Central memory CD8-positive, alpha-beta T cell (primary cell): Measurements from ENCODE around the gene NPEPPS.
"Not testable (repeated sequence)": the region's sequence is repeated elsewhere in the genome, so short reads cannot be mapped to it uniquely, and the experiment has no call there.

ENCODE experiments used
- ATAC-seq: fragments of 150-1000 bp; cut with Tn5 transposase; replicated peaks from 2 replicates; pipeline ENCODE4 v1.10.0; 2022; ENCODE audit warnings: mild to moderate bottlenecking, moderate FRiP score, moderate number of reproducible peaks; ENCODE audit not compliant: poor library complexity, severe bottlenecking; ENCODE audit errors: extremely low read depth
- DNase-seq, 2 donors: peaks; one replicate each; pipeline ENCODE4 v3.0.0; 2021; ENCODE audit warnings: low spot score in 2 of 2
- H3K27ac Mint-ChIP-seq: one replicate; pipeline ENCODE4 v1.8.0; 2022; ENCODE audit warnings: low read depth, mild to moderate bottlenecking, moderate library complexity, mixed read lengths
- H3K27me3 Mint-ChIP-seq: one replicate; pipeline ENCODE4 v1.8.0; 2022; ENCODE audit warnings: mixed read lengths
- H3K36me3 Mint-ChIP-seq: one replicate; pipeline ENCODE4 v1.8.0; 2022; ENCODE audit warnings: mild to moderate bottlenecking, moderate library complexity, mixed read lengths; ENCODE audit not compliant: insufficient read depth
- H3K4me1 Mint-ChIP-seq: one replicate; pipeline ENCODE4 v1.8.0; 2022; ENCODE audit warnings: mixed read lengths
- H3K4me3 Mint-ChIP-seq: one replicate; pipeline ENCODE4 v1.8.0; 2022; ENCODE audit warnings: mild to moderate bottlenecking, moderate library complexity, mixed read lengths
- H3K9me3 Mint-ChIP-seq: one replicate; pipeline ENCODE4 v1.8.0; 2022; ENCODE audit warnings: mixed read lengths

NPEPPS gene, protein sequence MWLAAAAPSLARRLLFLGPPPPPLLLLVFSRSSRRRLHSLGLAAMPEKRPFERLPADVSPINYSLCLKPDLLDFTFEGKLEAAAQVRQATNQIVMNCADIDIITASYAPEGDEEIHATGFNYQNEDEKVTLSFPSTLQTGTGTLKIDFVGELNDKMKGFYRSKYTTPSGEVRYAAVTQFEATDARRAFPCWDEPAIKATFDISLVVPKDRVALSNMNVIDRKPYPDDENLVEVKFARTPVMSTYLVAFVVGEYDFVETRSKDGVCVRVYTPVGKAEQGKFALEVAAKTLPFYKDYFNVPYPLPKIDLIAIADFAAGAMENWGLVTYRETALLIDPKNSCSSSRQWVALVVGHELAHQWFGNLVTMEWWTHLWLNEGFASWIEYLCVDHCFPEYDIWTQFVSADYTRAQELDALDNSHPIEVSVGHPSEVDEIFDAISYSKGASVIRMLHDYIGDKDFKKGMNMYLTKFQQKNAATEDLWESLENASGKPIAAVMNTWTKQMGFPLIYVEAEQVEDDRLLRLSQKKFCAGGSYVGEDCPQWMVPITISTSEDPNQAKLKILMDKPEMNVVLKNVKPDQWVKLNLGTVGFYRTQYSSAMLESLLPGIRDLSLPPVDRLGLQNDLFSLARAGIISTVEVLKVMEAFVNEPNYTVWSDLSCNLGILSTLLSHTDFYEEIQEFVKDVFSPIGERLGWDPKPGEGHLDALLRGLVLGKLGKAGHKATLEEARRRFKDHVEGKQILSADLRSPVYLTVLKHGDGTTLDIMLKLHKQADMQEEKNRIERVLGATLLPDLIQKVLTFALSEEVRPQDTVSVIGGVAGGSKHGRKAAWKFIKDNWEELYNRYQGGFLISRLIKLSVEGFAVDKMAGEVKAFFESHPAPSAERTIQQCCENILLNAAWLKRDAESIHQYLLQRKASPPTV

DNA sequence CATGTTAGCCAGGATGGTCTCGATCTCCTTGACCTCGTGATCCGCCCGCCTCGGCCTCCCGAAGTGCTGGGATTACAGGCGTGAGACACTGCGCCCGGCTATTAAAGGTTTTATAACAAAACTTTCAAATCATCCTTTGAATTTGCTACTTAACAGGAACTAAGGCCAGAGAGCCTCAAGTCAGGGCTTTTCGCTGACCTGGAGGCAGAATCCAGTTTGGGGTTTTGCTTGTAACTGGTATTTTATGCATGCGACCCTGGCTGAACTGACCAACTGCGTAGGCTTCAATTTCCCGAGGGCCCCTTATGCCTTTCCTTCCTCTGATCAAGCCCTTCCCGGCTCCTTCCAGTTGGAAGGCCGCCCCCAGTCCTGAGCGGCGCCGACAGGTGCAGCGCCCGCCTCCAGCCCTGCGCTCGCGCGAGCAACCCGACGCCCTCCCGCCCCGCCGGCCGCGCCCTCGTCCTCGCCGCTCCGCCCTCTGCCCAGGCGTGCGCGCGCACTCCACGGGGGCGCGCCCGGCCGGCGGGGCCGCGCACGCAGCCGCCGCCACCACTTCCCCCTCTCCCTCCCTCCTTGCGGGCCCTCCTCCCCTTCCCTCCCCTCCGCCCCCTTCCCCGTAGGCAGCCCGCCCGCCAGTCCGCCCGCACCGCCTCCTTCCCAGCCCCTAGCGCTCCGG is at the start of gene NPEPPS:
Gene NPEPPS (plus strand): TSS at position 552 of the 676 bp plus-strand sequence. CDS start 193 bp downstream, outside the sequence.
- not testable (repeated sequence) for H3K36me3 Mint-ChIP-seq, H3K27me3 Mint-ChIP-seq, H3K9me3 Mint-ChIP-seq
- H3K27ac Mint-ChIP-seq = peak within 1 kb of the TSS; percentile 79
- ATAC-seq (peak; percentile 82), DNase-seq (peak; percentile 58 to 74)
- H3K4me1 Mint-ChIP-seq = peaks cover 14% of the 10 kb centered on the region
- peak within 1 kb of the TSS; percentile 87 for H3K4me3 Mint-ChIP-seq

DNA sequence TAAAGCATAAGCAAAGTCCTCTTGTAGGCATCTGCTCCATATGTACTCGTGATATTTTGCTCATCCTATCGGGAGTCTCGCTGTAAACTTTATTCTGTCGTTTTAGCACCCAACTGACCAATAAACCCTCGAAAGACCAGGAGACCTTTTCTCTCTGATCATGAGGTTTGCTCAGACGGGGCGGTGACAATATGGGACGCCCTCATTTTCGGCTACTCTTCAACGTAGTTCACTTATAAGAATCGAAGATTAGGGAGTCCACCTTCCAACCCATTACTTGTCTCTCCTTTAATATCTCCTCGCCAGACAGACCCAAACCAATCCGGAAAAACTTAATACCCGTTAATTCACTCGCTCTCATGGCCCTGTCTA is 39.1 kb upstream of the NPEPPS start:
- Mint-ChIP-seq H3K4me3 (peak overlapping the region; percentile 80), H3K27ac (peak overlapping the region; percentile 92), H3K36me3 (peaks cover 12% of the 10 kb centered on the region)
- not testable (repeated sequence) for H3K27me3 Mint-ChIP-seq, H3K4me1 Mint-ChIP-seq, ATAC-seq, H3K9me3 Mint-ChIP-seq
- peak in 1 of 2 donors; percentile 11 for DNase-seq

DNA sequence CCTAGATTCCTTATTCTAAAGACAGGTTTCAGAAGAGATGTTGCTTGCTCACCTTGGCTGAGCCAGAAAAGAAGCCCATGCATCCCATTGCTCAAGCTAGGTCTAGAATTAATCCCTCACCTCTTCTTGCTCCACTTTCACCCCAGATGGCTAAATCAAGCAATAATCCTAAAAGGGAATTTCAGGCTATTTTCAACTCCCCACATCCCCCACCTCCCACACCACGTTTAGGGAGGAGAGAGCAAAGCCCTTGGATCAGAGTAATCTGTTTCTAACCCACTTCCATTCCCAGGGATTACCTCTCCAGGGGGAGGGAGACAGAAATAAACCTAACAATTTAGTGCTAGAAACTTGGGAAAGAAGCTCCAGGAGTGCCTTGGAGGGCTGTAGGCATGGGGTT is 31.8 kb upstream of the NPEPPS start:
- H3K27me3 Mint-ChIP-seq, H3K4me3 Mint-ChIP-seq, DNase-seq, H3K4me1 Mint-ChIP-seq, H3K27ac Mint-ChIP-seq, ATAC-seq, H3K36me3 Mint-ChIP-seq, H3K9me3 Mint-ChIP-seq: not testable (repeated sequence)

DNA sequence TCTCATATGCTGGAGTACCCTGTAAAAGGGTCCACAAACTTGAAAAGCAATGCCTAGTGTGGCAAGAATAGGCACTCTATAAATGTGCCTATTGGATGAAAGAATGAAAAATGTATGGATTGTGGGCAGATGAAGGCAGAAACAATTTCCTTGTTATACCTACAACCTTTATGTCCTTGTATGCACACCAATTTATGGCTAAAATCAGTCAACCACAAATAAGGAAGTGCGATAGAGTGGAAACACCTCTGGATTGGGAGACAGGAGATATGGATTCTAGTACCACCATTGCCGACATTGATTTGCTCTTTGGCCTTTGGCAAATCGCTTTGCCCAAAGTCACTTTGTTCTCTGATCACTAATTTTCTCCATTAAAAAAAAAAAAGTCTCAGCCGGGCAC is 31.4 kb upstream of the NPEPPS start:
- not testable (repeated sequence) for ATAC-seq, H3K9me3 Mint-ChIP-seq, H3K4me1 Mint-ChIP-seq, H3K4me3 Mint-ChIP-seq, H3K27me3 Mint-ChIP-seq, H3K27ac Mint-ChIP-seq, DNase-seq, H3K36me3 Mint-ChIP-seq

DNA sequence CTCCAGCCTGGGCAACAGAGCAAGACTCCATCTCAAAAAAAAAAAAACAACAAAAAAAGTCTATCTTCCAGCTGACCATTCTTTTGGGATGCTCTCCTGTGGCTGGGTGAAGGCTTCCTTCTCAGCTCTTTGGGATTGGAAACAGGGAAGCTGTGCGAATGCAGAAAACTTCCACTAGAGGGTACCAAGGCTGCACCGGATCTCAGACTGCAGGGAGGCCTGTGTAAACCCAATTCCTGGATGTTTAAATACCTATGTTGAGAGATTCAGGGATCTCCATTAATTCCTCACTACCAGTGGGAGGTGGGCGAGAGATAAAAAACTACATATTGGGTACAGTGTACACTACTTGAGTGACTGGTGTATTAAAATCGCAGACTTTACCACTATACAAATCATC is 30.3 kb upstream of the NPEPPS start:
- not testable (repeated sequence) for H3K27ac Mint-ChIP-seq, H3K4me3 Mint-ChIP-seq, H3K27me3 Mint-ChIP-seq, H3K9me3 Mint-ChIP-seq, H3K4me1 Mint-ChIP-seq, ATAC-seq, H3K36me3 Mint-ChIP-seq, DNase-seq

DNA sequence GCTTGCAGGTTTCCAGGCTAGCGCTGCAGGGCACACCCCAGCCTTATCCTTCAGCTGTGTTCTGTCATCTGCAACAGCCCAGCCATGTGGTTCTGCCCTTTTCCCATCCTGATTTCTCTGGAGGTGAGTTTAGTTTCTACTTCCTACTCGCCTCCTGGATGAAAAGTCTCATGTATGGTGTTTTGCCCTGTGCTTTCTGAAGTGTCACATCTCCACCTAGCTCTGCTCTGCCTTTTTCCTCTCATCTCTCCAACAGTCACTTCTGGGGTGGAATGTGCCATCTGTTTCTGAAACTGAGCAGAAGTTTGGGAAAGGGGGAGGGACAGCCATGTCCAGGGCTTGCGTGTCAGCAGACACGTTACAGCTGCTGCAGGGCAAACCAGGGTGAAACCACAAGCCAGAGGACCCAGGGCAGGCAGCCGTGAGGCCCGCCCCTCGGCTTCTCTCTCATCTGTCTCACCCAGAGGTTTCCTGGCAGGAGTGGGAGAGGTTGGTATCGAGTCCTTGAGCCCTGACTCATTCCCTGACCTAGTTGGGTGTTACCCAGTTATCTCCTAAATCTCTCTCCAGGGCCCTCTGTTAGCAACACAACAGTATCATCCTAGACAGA is 28.7 kb upstream of the NPEPPS start:
- not testable (repeated sequence) for H3K4me1 Mint-ChIP-seq, DNase-seq, H3K4me3 Mint-ChIP-seq, H3K36me3 Mint-ChIP-seq, H3K27me3 Mint-ChIP-seq, H3K9me3 Mint-ChIP-seq, H3K27ac Mint-ChIP-seq
- peak; percentile 72 for ATAC-seq

DNA sequence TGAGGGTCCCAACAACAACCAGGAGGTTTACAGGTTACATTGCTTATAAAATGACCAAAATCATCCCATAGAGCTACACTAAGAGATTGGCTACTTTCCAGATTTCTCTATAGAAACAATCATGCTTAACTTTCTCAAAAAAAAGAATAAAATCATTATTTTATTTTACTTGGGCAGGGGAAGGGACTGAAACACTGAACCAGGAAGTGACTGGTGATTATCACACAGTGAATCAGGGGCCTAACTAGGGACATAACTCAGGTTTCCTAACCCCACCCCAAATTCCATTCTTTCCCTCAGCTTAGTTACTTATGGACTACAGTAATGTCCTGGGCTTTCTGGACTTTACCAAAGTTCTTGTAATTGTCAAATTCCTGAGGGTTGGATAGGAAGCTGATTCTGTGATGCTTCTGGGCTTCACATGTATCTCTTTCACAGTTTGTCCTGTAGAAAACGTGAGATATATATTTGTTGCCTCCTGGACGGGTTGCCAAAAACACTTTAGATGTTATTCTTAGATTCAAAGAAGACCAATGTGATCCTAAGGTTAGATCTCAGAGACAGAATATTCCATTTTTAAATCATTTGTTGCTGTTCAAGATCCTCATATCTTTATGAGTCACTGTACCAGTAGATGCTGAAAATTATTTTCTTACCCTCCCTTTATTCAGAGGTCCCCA is 28.0 kb upstream of the NPEPPS start:
- DNase-seq, H3K4me1 Mint-ChIP-seq, H3K9me3 Mint-ChIP-seq, ATAC-seq, H3K27me3 Mint-ChIP-seq, H3K27ac Mint-ChIP-seq, H3K4me3 Mint-ChIP-seq, H3K36me3 Mint-ChIP-seq: not testable (repeated sequence)

DNA sequence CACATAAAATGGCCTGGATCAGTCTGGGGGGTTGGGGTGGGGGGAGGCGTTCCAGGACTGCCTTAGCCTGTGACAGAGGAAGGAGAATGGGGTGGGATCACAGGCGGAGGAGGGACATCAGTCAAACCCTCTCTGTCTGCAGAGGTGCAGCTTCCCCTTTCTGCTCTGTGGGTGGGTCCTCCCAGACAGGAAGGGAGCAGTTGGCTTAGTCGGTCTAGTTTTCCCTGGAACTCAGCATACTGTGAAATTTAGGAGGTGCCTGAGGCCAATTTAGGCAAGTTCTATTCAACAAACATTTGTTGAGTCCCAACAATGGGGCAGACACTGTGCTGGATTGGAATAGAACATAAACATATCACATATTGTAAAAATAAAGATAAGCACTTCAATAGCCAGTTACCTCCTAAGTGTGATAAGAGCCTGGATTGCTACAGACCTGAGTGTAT is 19.2 kb upstream of the NPEPPS start:
- not testable (repeated sequence) for H3K27me3 Mint-ChIP-seq, H3K9me3 Mint-ChIP-seq, H3K4me3 Mint-ChIP-seq, H3K4me1 Mint-ChIP-seq, H3K27ac Mint-ChIP-seq, H3K36me3 Mint-ChIP-seq, DNase-seq, ATAC-seq

DNA sequence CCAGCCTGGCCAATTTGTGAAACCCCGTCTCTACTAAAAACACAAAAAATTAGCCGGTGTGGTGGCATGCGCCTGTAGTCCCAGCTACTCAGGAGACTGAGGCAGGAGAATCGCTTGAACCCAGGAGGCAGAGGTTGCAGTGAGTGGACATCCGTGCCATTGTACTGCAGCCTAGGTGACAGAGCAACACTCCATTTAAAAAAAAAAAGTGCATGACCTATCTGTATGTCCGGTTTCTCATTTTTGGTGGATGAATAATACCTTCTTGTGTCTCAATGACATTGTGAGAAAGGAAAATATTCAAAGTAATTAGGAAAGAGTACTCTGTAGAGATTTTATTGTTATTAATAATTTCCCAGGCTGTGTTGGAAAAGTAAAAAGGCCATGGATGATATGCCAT is 17.6 kb upstream of the NPEPPS start:
- DNase-seq, H3K9me3 Mint-ChIP-seq, H3K27ac Mint-ChIP-seq, H3K4me3 Mint-ChIP-seq, ATAC-seq, H3K4me1 Mint-ChIP-seq, H3K36me3 Mint-ChIP-seq, H3K27me3 Mint-ChIP-seq: not testable (repeated sequence)

DNA sequence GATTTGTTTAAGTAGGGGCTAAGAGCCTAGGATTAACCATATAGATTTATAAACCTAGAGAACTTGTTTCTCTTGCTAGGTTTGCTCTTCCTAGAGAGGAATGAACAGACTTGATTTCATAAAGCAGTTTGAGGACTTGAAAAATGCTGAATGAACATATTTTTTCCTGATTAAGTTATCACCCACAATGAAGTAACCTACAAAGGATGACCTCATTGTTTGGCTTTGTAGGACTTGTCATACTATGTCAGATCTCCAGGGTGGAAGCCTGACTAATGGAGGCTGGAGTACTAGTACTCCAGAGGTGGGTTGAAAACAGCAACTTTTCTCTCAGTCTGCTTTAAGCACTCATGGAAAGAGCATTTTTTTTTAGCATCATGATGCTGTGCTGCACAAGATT is 12.0 kb upstream of the NPEPPS start:
- not testable (repeated sequence) for ATAC-seq, H3K36me3 Mint-ChIP-seq, DNase-seq

DNA sequence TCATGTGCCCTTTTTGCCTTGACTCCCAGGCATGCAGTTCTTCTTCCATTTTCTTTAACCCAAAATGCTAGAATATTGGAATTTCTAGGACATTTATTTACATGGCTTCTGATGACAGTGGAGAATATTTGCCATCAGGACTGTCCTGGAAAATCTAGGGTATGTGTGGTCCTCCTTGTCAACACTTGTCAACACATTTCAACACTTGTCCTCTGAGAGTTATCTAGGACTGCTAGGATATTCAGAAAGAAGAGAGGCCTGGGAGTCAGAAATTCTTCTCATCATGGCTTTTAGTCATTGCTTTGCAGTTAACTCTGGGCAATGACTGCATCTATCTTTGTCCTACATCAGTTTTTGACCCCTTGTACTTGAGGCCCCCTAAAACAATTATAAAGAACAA is 11.5 kb upstream of the NPEPPS start:
- H3K36me3 Mint-ChIP-seq, H3K27ac Mint-ChIP-seq, H3K4me3 Mint-ChIP-seq, H3K9me3 Mint-ChIP-seq, H3K4me1 Mint-ChIP-seq, DNase-seq, H3K27me3 Mint-ChIP-seq, ATAC-seq: not testable (repeated sequence)

More for the DNA sequence above, 12.0 kb upstream of the NPEPPS start:
- H3K27me3 Mint-ChIP-seq, H3K4me3 Mint-ChIP-seq, H3K27ac Mint-ChIP-seq, H3K4me1 Mint-ChIP-seq, H3K9me3 Mint-ChIP-seq: not testable (repeated sequence)

DNA sequence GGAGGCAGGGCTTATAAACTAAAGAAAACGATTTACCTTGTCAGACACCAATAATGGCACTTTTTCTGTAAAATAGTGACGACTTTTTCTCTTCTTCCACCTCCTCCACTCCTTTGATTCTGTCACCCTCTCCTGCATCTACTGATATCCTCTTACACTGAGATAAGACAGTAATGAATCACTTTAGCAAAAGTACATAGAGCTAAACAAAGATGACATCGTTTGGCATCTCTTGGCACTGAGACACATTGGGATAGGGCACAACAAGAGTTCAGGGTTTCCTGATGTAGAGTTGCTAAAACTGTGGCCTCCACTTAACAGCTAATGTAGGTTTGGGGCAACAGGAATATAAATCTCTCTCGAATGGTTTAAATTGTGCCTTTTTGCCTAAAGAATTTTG is 10.6 kb upstream of the NPEPPS start:
- H3K27me3 Mint-ChIP-seq, ATAC-seq, H3K36me3 Mint-ChIP-seq, H3K27ac Mint-ChIP-seq, DNase-seq, H3K4me3 Mint-ChIP-seq, H3K9me3 Mint-ChIP-seq, H3K4me1 Mint-ChIP-seq: not testable (repeated sequence)
